GM23338 (cell line): Measurements from ENCODE around the gene TNFRSF17. TPM values are rescaled to one million over a fixed set of nuclear protein-coding genes. Genes with fewer than 3 reads are reported as not detected.

Source experiments
- ATAC-seq: fragments of 200-7000 bp; cut with Tn5 transposase; 3 replicates; pipeline ENCODE4 v1.9.1; 2020
- DNase-seq: peaks from one replicate; pipeline ENCODE4 v3.0.0-alpha.2; 2015; ENCODE audit warnings: low spot score
- H2AFZ ChIP-seq: fragments of 200-600 bp; sonication (generic); 2 replicates; pipeline ENCODE4 v1.8.0; 2016; ENCODE audit warnings: antibody characterized with exemption, mild to moderate bottlenecking, moderate library complexity
- H3F3A ChIP-seq: fragments of 200-600 bp; sonication (generic); replicated peaks from 2 replicates; pipeline ENCODE4 v1.8.0; 2017; ENCODE audit warnings: antibody characterized with exemption, mixed run types, low read depth
- H3K27ac ChIP-seq: fragments of 200-600 bp; sonication (generic); 2 replicates; pipeline ENCODE4 v1.6.1; 2016; ENCODE audit warnings: low read depth
- H3K27me3 ChIP-seq: fragments of 200-600 bp; sonication (generic); 2 replicates; pipeline ENCODE4 v1.8.0; 2016; ENCODE audit warnings: mild to moderate bottlenecking, mixed run types, moderate library complexity; ENCODE audit not compliant: insufficient read depth
- H3K36me3 ChIP-seq: fragments of 200-600 bp; sonication (generic); 2 replicates; pipeline ENCODE4 v1.8.0; 2016; ENCODE audit warnings: mild to moderate bottlenecking; ENCODE audit not compliant: insufficient read depth
- H3K4me1 ChIP-seq: fragments of 200-600 bp; sonication (generic); 2 replicates; pipeline ENCODE4 v1.8.0; 2016; ENCODE audit warnings: mild to moderate bottlenecking, moderate library complexity; ENCODE audit not compliant: insufficient read depth
- H3K4me2 ChIP-seq: fragments of 200-600 bp; sonication (generic); 2 replicates; pipeline ENCODE4 v1.7.1; 2017; ENCODE audit warnings: mixed run types
- H3K4me3 ChIP-seq: fragments of 200-600 bp; sonication (generic); 2 replicates; pipeline ENCODE4 v1.6.1; 2016; ENCODE audit warnings: mixed run types
- H3K79me2 ChIP-seq: fragments of 200-600 bp; sonication (generic); replicated peaks from 2 replicates; pipeline ENCODE4 v1.8.0; 2017; ENCODE audit warnings: mild to moderate bottlenecking; ENCODE audit not compliant: insufficient read depth
- H3K9me2 ChIP-seq: fragments of 200-600 bp; sonication (generic); 2 replicates; pipeline ENCODE4 v1.8.0; 2017; ENCODE audit not compliant: insufficient read depth
- H4K20me1 ChIP-seq: fragments of 200-600 bp; sonication (generic); replicated peaks from 2 replicates; pipeline ENCODE4 v1.8.0; 2017; ENCODE audit warnings: mild to moderate bottlenecking; ENCODE audit not compliant: insufficient read depth
- H3K27ac Mint-ChIP-seq: 2 replicates; pipeline ENCODE4 v1.8.0; 2020; ENCODE audit warnings: inconsistent platforms, mild to moderate bottlenecking, moderate library complexity, mixed read lengths
- H3K27me3 Mint-ChIP-seq: 3 replicates; pipeline ENCODE4 v1.8.0; 2022; ENCODE audit warnings: low read depth, mild to moderate bottlenecking, moderate library complexity, mixed read lengths, inconsistent platforms; ENCODE audit not compliant: insufficient read depth, poor library complexity
- H3K36me3 Mint-ChIP-seq: 3 replicates; pipeline ENCODE4 v1.8.0; 2021; ENCODE audit warnings: low read depth, mild to moderate bottlenecking, inconsistent platforms, moderate library complexity, mixed read lengths
- H3K4me1 Mint-ChIP-seq: 3 replicates; pipeline ENCODE4 v1.8.0; 2020; ENCODE audit warnings: mild to moderate bottlenecking, inconsistent platforms, mixed read lengths
- H3K4me3 Mint-ChIP-seq: 3 replicates; pipeline ENCODE4 v1.8.0; 2021; ENCODE audit warnings: moderate library complexity, mild to moderate bottlenecking, inconsistent platforms, mixed read lengths
- H3K9me3 Mint-ChIP-seq: 3 replicates; pipeline ENCODE4 v1.8.0; 2020; ENCODE audit warnings: moderate library complexity, mild to moderate bottlenecking, inconsistent platforms, mixed read lengths
- CREB1 ChIP-seq: fragments of 250-450 bp; sonication (Bioruptor Pico); IDR thresholded peaks from 2 replicates; pipeline ENCODE4 v1.5.0; 2020; ENCODE audit warnings: low read depth, mild to moderate bottlenecking, moderate library complexity
- CTCF ChIP-seq, 2 experiments: fragments of 200-600 bp in 1 of 2; sonication (generic) in 1 of 2; conservative IDR thresholded peaks; 2 replicates each; pipeline versions ENCODE4 v1.5.1 to v1.6.1; 2016 to 2017; ENCODE audit warnings: antibody characterized with exemption in 2 of 2, low read depth in 2 of 2, mild to moderate bottlenecking in 2 of 2, moderate library complexity in 1 of 2
- ETS1 ChIP-seq: IDR thresholded peaks from 2 replicates; pipeline ENCODE4 v1.6.1; 2016; ENCODE audit warnings: antibody characterized with exemption
- EZH2 ChIP-seq: fragments of 200-600 bp; sonication (generic); IDR thresholded peaks from one replicate; pipeline ENCODE4 v1.8.0; 2017; ENCODE audit warnings: antibody characterized with exemption, mild to moderate bottlenecking, low read depth; ENCODE audit not compliant: unreplicated experiment
- EZH2phosphoT487 ChIP-seq: fragments of 200-600 bp; sonication (generic); IDR thresholded peaks from one replicate; pipeline ENCODE4 v1.8.1; 2018; ENCODE audit warnings: antibody characterized with exemption; ENCODE audit not compliant: unreplicated experiment
- NANOG ChIP-seq: IDR thresholded peaks from 2 replicates; pipeline ENCODE4 v1.6.1; 2016; ENCODE audit warnings: antibody characterized with exemption, borderline replicate concordance
- POLR2AphosphoS5 ChIP-seq: IDR thresholded peaks from 2 replicates; pipeline ENCODE4 v1.6.1; 2016; ENCODE audit warnings: antibody characterized with exemption, low read depth
- REST ChIP-seq: IDR thresholded peaks from one replicate; pipeline ENCODE4 v1.6.1; 2018; ENCODE audit warnings: antibody characterized with exemption; ENCODE audit not compliant: unreplicated experiment
- STAT1 ChIP-seq: IDR thresholded peaks from one replicate; pipeline ENCODE4 v1.6.1; 2016; ENCODE audit warnings: antibody characterized with exemption; ENCODE audit not compliant: unreplicated experiment
- ZNF114 ChIP-seq: fragments of 250-450 bp; sonication (Bioruptor Pico); IDR thresholded peaks from 2 replicates; pipeline ENCODE4 v1.5.0; 2020; ENCODE audit warnings: mild to moderate bottlenecking, moderate library complexity
- ZNF331 ChIP-seq: fragments of 250-450 bp; sonication (Bioruptor Pico); IDR thresholded peaks from 2 replicates; pipeline ENCODE4 v1.5.0; 2020; ENCODE audit warnings: low read depth, mild to moderate bottlenecking, moderate library complexity
- ZNF462 ChIP-seq: fragments of 250-450 bp; sonication (Bioruptor Pico); IDR thresholded peaks from 2 replicates; pipeline ENCODE4 v1.5.0; 2020; ENCODE audit warnings: mild to moderate bottlenecking, moderate library complexity
- polyA plus RNA-seq: library from polyadenylated mRNA; unstranded; fragments of >200 nt; fragmentation: Nextera tagmentation; extraction: Ambion mirVana; gene quantifications from 2 replicates; pipeline ENCODE4 v1.2.1, GENCODE V29; 2016
- total RNA-seq: library from RNA; depleted of rRNA; stranded (reverse); fragments of >200 nt; shearing (Covaris generic); gene quantifications from 2 replicates; pipeline ENCODE4 v1.2.3, GENCODE V29; 2014

The TNFRSF17 gene
- total and polyA plus RNA-seq, 2 experiments from 2014 or later, result not detected

- TF ChIP-seq ZNF462 (CRISPR knock-in tag) (no peak), EZH2phosphoT487 (no peak), ZNF331 (CRISPR knock-in tag) (no peak)
These were observed 15.3 kb downstream of the TNFRSF17 start (continued) for GRCh38 chr16:11980136-11980844.

GRCh38 chr16:11985250-11985649 lies 20.2 kb downstream of the TNFRSF17 start:
- Histone ChIP-seq H3K27me3 (no peaks in the 10 kb centered on the region), H4K20me1 (no peaks in the 10 kb centered on the region), H3K9me2 (no peaks in the 10 kb centered on the region), H3F3A (no peaks in the 10 kb centered on the region), H3K27ac (no peak overlapping the region), H3K36me3 (no peaks in the 10 kb centered on the region), H2AFZ (no peak overlapping the region), H3K4me3 (no peak overlapping the region), H3K4me2 (no peak overlapping the region), H3K79me2 (no peaks in the 10 kb centered on the region; the same call in 1 of the 2 replicates), H3K4me1 (no peaks in the 10 kb centered on the region)
- Mint-ChIP-seq H3K27ac (no peak overlapping the region; the same call in 1 of the 2 replicates), H3K4me1 (no peaks in the 10 kb centered on the region), H3K36me3 (no peaks in the 10 kb centered on the region), H3K4me3 (no peak overlapping the region), H3K9me3 (no peaks in the 10 kb centered on the region), H3K27me3 (no peaks in the 10 kb centered on the region)
- DNase-seq (no peak), ATAC-seq (no peak)
- TF ChIP-seq CTCF (conservative IDR thresholded peaks at IDR 0.05; ENCODE audit: low read depth in 2 of 2) (no peak), STAT1 (no peak), ZNF114 (CRISPR knock-in tag) (no peak), ZNF331 (CRISPR knock-in tag) (no peak), REST (no peak), EZH2phosphoT487 (no peak), CREB1 (CRISPR knock-in tag) (no peak), POLR2AphosphoS5 (no peak), NANOG (no peak), EZH2 (no peak), ETS1 (no peak)
